Heart left ventricle (tissue), 16 donors: ENCODE measurements around the gene FARP1. TPM values are rescaled to one million over a fixed set of nuclear protein-coding genes. Genes with fewer than 3 reads are reported as not detected.

Experiments
- ATAC-seq, 4 donors: fragments of 200-7000 bp; cut with Tn5 transposase; one replicate each; pipeline ENCODE4 v1.9.1; 2020 to 2022; ENCODE audit warnings: moderate library complexity in 4 of 4, mild to moderate bottlenecking in 3 of 4, moderate number of reproducible peaks in 1 of 4
- DNase-seq, 5 donors: peaks; one replicate each; pipeline ENCODE4 v3.0.0-alpha.2; 2020
- H3K27ac ChIP-seq, 12 donors: fragments of 200-600 bp; sonication (generic) in 4 of 12; one replicate each; pipeline versions ENCODE4 v1.5.0 to v1.8.0; 2016 to 2022; ENCODE audit warnings: mild to moderate bottlenecking in 2 of 12
- H3K27me3 ChIP-seq, 9 donors: fragments of 200-600 bp; sonication (generic) in 2 of 9; one replicate each; pipeline versions ENCODE4 v1.5.1 to v1.8.0; 2016 to 2022; ENCODE audit warnings: mild to moderate bottlenecking in 3 of 9
- H3K36me3 ChIP-seq, 9 donors: fragments of 200-600 bp; sonication (generic) in 2 of 9; one replicate each; pipeline versions ENCODE4 v1.5.0 to v1.8.0; 2018 to 2022; ENCODE audit warnings: mild to moderate bottlenecking in 2 of 9
- H3K4me1 ChIP-seq, 12 donors: fragments of 200-600 bp; sonication (generic) in 4 of 12; one replicate each; pipeline versions ENCODE4 v1.5.0 to v1.8.0; 2016 to 2022; ENCODE audit warnings: mild to moderate bottlenecking in 3 of 12
- H3K4me3 ChIP-seq, 12 donors: fragments of 200-600 bp; sonication (generic) in 4 of 12; one replicate each; pipeline versions ENCODE4 v1.5.0 to v1.8.0; 2017 to 2022; ENCODE audit warnings: mild to moderate bottlenecking in 9 of 12, moderate library complexity in 4 of 12
- H3K9me3 ChIP-seq, 12 donors: fragments of 200-600 bp; sonication (generic) in 4 of 12; one replicate each; pipeline versions ENCODE4 v1.5.0 to v1.8.0; 2016 to 2022; ENCODE audit warnings: mild to moderate bottlenecking in 1 of 12
- CTCF ChIP-seq, 12 donors: fragments of 200-600 bp; sonication (generic) in 4 of 12; IDR thresholded peaks; one replicate each; pipeline versions ENCODE4 v1.5.0 to v1.8.0; 2018 to 2022; ENCODE audit warnings: antibody characterized with exemption in 12 of 12, mild to moderate bottlenecking in 5 of 12
- POLR2A ChIP-seq, 2 donors: fragments of 450-650 bp; IDR thresholded peaks; one replicate each; pipeline ENCODE4 v1.6.1; 2017; ENCODE audit warnings: antibody characterized with exemption in 2 of 2, mild to moderate bottlenecking in 2 of 2, moderate library complexity in 2 of 2
- WGBS, 4 donors: extraction: QIAGEN DNeasy Blood & Tissue Kit in 2 of 4; methylation state at CpG; one replicate each; pipeline versions ENCODE4 v1.1.5 to v1.1.7; 2013 to 2018; 5-methylcytosine and 5-hydroxymethylcytosine counted together
- intact Hi-C, 10 donors: fragments of 100-400 bp; cut with DNase I; formaldehyde crosslinking; loops; one replicate each; pipeline versions ENCODE4 v1.11.1 to v1.14.2; 2022
- polyA plus RNA-seq, 2 donors: library from polyadenylated mRNA; stranded (reverse); fragments of 200-250 nt; gene quantifications; one replicate each; pipeline ENCODE4 v1.2.3, GENCODE V29; 2013
- total RNA-seq, 9 donors: library from RNA; depleted of rRNA in 2 of 9; stranded (reverse); fragments of >200 nt in 2 of 9; fragmentation: NEBNext Ultra II Directional in 3 of 9; extraction: Animal tissue kit (Norgen Biotek cat#: 25700) in 3 of 9; gene quantifications; one replicate each; pipeline versions ENCODE4 v1.1.0 to v1.2.4, GENCODE V29; 2016 to 2023
- donor health status: ischemic (EF 13 %, LVEDD 7.1; RV severe dilation, severe dysfunction).
- donor health status: healthy with polysubstance abuse.
- donor health status: DM: no; HTN: yes; CAD: no.
- donor health status: DM: no; HTN: no; CAD: no.
- donor health status: ischemic (EF 25% LVEDD 6.9; RV normal size, moderate dysfunction).
- donor health status: ischemic (EF 25% LVEDD 5.7; RV mildly dilated, moderate dysfunction).
- donor health status: healthy.
- donor health status: DM: yes; HTN: yes; CAD: no.
- donor health status: ischemic (EF 35%, LVEDD 5.7; RV mildly dilated, moderate dysfunction).
- donor health status: nonischemic (EF 11% LVEDD 7.7; RV severe dilation, severe dysfunction).
- donor health status: DM: yes; HTN: yes; CAD: no.
- donor health status: PGD.
- donor health status: ischemic (EF 29% LVEDD 5.4; RV normal size, mild dysfunction).
- donor health status: nonischemic (EF 23%, LVEDD 6.1; RV moderate dilation, normal function).

The FARP1 gene
- total and polyA plus RNA-seq, 11 donors: 7.7 to 51.8 (median 22.3) TPM

GRCh38 chr13:98327371-98328270 lies 184.7 kb downstream of the FARP1 start:
- TF ChIP-seq CTCF (IDR thresholded peaks at IDR 0.05) (no peak), POLR2A (IDR thresholded peaks at IDR 0.05) (no peak)
- Histone ChIP-seq H3K9me3 (no peaks in the 10 kb centered on the region), H3K27me3 (no peaks in the 10 kb centered on the region), H3K4me1 (peaks cover 0 to 25% (median 5%) of the 10 kb centered on the region in 12 donors), H3K36me3 (no peaks in the 10 kb centered on the region), H3K27ac (no peak overlapping the region), H3K4me3 (no peak overlapping the region)
- 72 to 81% (median 74%) methylated on average over 10 of the region's 10 CpGs for WGBS, 4 donors
- intact Hi-C loops: no loop called here
- ATAC-seq (peak in 2 of 4 donors; percentile 54 to 56), DNase-seq (no peak)

GRCh38 chr13:98328511-98328910 lies 185.6 kb downstream of the FARP1 start:
- Histone ChIP-seq H3K27ac (no peak overlapping the region), H3K36me3 (no peaks in the 10 kb centered on the region), H3K9me3 (no peaks in the 10 kb centered on the region), H3K4me3 (no peak overlapping the region), H3K4me1 (peaks cover 0 to 18% (median 5%) of the 10 kb centered on the region in 12 donors), H3K27me3 (no peaks in the 10 kb centered on the region)
- WGBS, 4 donors: 91 to 95% (median 94%) methylated on average over 8 of the region's 8 CpGs
- ATAC-seq (no peak), DNase-seq (no peak)
- intact Hi-C loops: no loop called here
- TF ChIP-seq POLR2A (IDR thresholded peaks at IDR 0.05) (no peak), CTCF (IDR thresholded peaks at IDR 0.05) (no peak)

- intact Hi-C loops: no loop called here
- ATAC-seq (no peak), DNase-seq (no peak)
- H3K27me3 ChIP-seq: no peaks in the 10 kb centered on the region
- no peak overlapping the region for H3K27ac ChIP-seq
- H3K9me3 ChIP-seq: no peaks in the 10 kb centered on the region
- 90 to 96% (median 93%) methylated on average over 2 of the region's 2 CpGs for WGBS, 4 donors
- H3K4me1 ChIP-seq: peaks cover 0 to 6% (median 0%) of the 10 kb centered on the region in 12 donors
- TF ChIP-seq CTCF (IDR thresholded peaks at IDR 0.05) (no peak), POLR2A (IDR thresholded peaks at IDR 0.05) (no peak)
- H3K36me3 ChIP-seq: no peaks in the 10 kb centered on the region
- H3K4me3 ChIP-seq: no peak overlapping the region
These were observed 189.3 kb downstream of the FARP1 start for GRCh38 chr13:98332222-98332621.

- no peak overlapping the region for H3K4me3 ChIP-seq
- ATAC-seq (no peak), DNase-seq (no peak)
- intact Hi-C loops: no loop called here
- TF ChIP-seq POLR2A (IDR thresholded peaks at IDR 0.05) (no peak), CTCF (IDR thresholded peaks at IDR 0.05) (no peak)
- no peaks in the 10 kb centered on the region for H3K27me3 ChIP-seq
- H3K9me3 ChIP-seq: no peaks in the 10 kb centered on the region
- WGBS, 4 donors: 94 to 98% (median 97%) methylated on average over 5 of the region's 5 CpGs
- no peaks in the 10 kb centered on the region for H3K36me3 ChIP-seq
- H3K27ac ChIP-seq: no peak overlapping the region
- peaks cover 0 to under 1% (median 0%) of the 10 kb centered on the region in 12 donors for H3K4me1 ChIP-seq
These were observed 189.8 kb downstream of the FARP1 start for GRCh38 chr13:98332691-98333090.
